HepG2 (cell line): ENCODE data around the gene ROMO1. TPM values are rescaled to one million over a fixed set of nuclear protein-coding genes. Genes with fewer than 3 reads are reported as not detected.

Experiments
- ATAC-seq: fragments of 200-7000 bp; cut with Tn5 transposase; 3 replicates; pipeline ENCODE4 v1.9.1; 2020; ENCODE audit warnings: mild to moderate bottlenecking, moderate library complexity
- BruUV-seq: library from RNA; stranded (reverse); fragments of 400-500 nt; replicated peaks from 2 replicates; lab custom pipeline; 2021; lab: Mats Ljungman, UMichigan
- CTCF ChIA-PET: fragments of 300-600 bp; formaldehyde crosslinking; extraction: SDS; loops from one replicate; lab custom pipeline; 2021; ENCODE audit warnings: low total read pairs, inconsistent platforms, low intra/inter-chr PET ratio; lab: Yijun Ruan, JAX
- POLR2A ChIA-PET: fragments of 350-600 bp; sonication (Branson Sonifier 250); formaldehyde crosslinking; loops from one replicate; lab custom pipeline; 2020; ENCODE audit warnings: antibody characterized with exemption, inconsistent platforms; lab: Yijun Ruan, JAX
- DNase-seq: peaks from one replicate; pipeline ENCODE4 v3.0.0-alpha.2; 2015; ENCODE audit warnings: low spot score
- FAIRE-seq: peaks from 3 replicates; lab custom pipeline; 2011; peaks lifted over from hg19 to GRCh38; lab: Jason Lieb, UNC
- H2AFZ ChIP-seq: one replicate; pipeline ENCODE4 v1.6.1; 2011; ENCODE audit warnings: low read length, inconsistent platforms
- H3K27ac ChIP-seq: fragments of 300-600 bp; 3 replicates; pipeline ENCODE4 v1.8.0; 2011; ENCODE audit warnings: mixed run types, mild to moderate bottlenecking, mixed read lengths, low read length, inconsistent platforms; ENCODE audit not compliant: insufficient read depth; ENCODE audit errors: extremely low read length
- H3K27me3 ChIP-seq, 2 experiments: fragments of 200-600 bp in 1 of 2; 2 replicates in 1 of 2; 3 replicates in 1 of 2; pipeline versions ENCODE4 v1.6.0 to v1.8.0; 2011; ENCODE audit warnings: low read length in 2 of 2, mild to moderate bottlenecking in 2 of 2, moderate library complexity in 2 of 2, inconsistent platforms in 1 of 2; ENCODE audit not compliant: insufficient read depth in 2 of 2, control insufficient read depth in 1 of 2
- H3K36me3 ChIP-seq, 2 experiments: fragments of 200-600 bp in 1 of 2; replicated peaks in 1 of 2; 2 replicates in 1 of 2; 3 replicates in 1 of 2; pipeline versions ENCODE4 v1.5.1 to v1.8.0; 2011; ENCODE audit warnings: low read length in 2 of 2, inconsistent platforms in 1 of 2; ENCODE audit not compliant: insufficient read depth in 2 of 2, control insufficient read depth in 1 of 2
- H3K4me1 ChIP-seq: 2 replicates; pipeline ENCODE4 v1.5.1; 2012; ENCODE audit warnings: low read length, inconsistent platforms; ENCODE audit not compliant: insufficient read depth
- H3K4me2 ChIP-seq: 2 replicates; pipeline ENCODE4 v1.6.0; 2011; ENCODE audit warnings: low read depth, low read length, inconsistent platforms
- H3K4me3 ChIP-seq, 3 experiments: fragments of 200-600 bp in 1 of 3; sonication (generic), shearing (Covaris generic) in 1 of 3; replicated peaks in 1 of 3; 2 replicates each; pipeline ENCODE4 v1.5.1; 2011 to 2016; ENCODE audit warnings: low read length in 3 of 3, inconsistent platforms in 2 of 3, low read depth in 2 of 3, mild to moderate bottlenecking in 2 of 3, control low read depth in 1 of 3, mixed read lengths in 1 of 3; ENCODE audit not compliant: insufficient read depth in 1 of 3
- H3K79me2 ChIP-seq: one replicate; pipeline ENCODE4 v1.6.1; 2011; ENCODE audit warnings: low read length, inconsistent platforms; ENCODE audit not compliant: insufficient read depth
- H3K9ac ChIP-seq: 2 replicates; pipeline ENCODE4 v1.6.0; 2011; ENCODE audit warnings: mild to moderate bottlenecking, low read depth, low read length, inconsistent platforms; ENCODE audit not compliant: insufficient read depth
- H3K9me3 ChIP-seq: 2 replicates; pipeline ENCODE4 v1.5.1; 2012; ENCODE audit warnings: mild to moderate bottlenecking, low read length
- H4K20me1 ChIP-seq: 2 replicates; pipeline ENCODE4 v1.6.0; 2011; ENCODE audit warnings: inconsistent platforms, mild to moderate bottlenecking, low read length, moderate library complexity; ENCODE audit not compliant: insufficient read depth
- ASH2L ChIP-seq: fragments of 300-600, 200-600 bp; sonication (generic); IDR thresholded peaks from 2 replicates; pipeline ENCODE4 v1.7.0; 2017; ENCODE audit warnings: low read depth, mild to moderate bottlenecking, moderate library complexity, mixed read lengths, low read length; ENCODE audit not compliant: insufficient read length
- FOXA1 ChIP-seq, 2 experiments: fragments of 450-650 bp in 1 of 2; sonication (generic) in 1 of 2; formaldehyde crosslinking in 1 of 2; IDR thresholded peaks; 2 replicates each; pipeline versions ENCODE4 v1.4.0 to v1.6.1; 2016 to 2020; ENCODE audit warnings: missing genetic modification reagents in 1 of 2
- KDM6A ChIP-seq: IDR thresholded peaks from 2 replicates; pipeline ENCODE4 v1.6.1; 2016; ENCODE audit warnings: low read depth
- MEIS1 ChIP-seq: sonication (generic); formaldehyde crosslinking; IDR thresholded peaks from 2 replicates; pipeline ENCODE4 v1.9.0; 2021; ENCODE audit warnings: mild to moderate bottlenecking, missing genetic modification reagents, moderate library complexity, borderline replicate concordance
- MIER3 ChIP-seq: IDR thresholded peaks from 2 replicates; pipeline ENCODE4 v1.6.1; 2016; ENCODE audit warnings: missing compliant biosample characterization, borderline replicate concordance
- RBFOX2 ChIP-seq: fragments of 200-400 bp; formaldehyde crosslinking; IDR thresholded peaks from 2 replicates; pipeline ENCODE4 v1.6.1; 2017; ENCODE audit warnings: low read depth, mild to moderate bottlenecking, low read length
- SAP130 ChIP-seq: IDR thresholded peaks from 2 replicates; pipeline ENCODE4 v1.6.1; 2016; ENCODE audit warnings: low read depth
- THAP7 ChIP-seq: sonication (generic); formaldehyde crosslinking; IDR thresholded peaks from 2 replicates; pipeline ENCODE4 v1.8.1; 2023; ENCODE audit warnings: mild to moderate bottlenecking, missing genetic modification reagents
- ZFP91 ChIP-seq: sonication (generic); formaldehyde crosslinking; IDR thresholded peaks from 2 replicates; pipeline ENCODE4 v1.9.0; 2022; ENCODE audit warnings: missing genetic modification reagents, mild to moderate bottlenecking, borderline replicate concordance
- WGBS: methylation state at CpG from one replicate; pipeline ENCODE4 v1.1.6; 2017; ENCODE audit warnings: low lambda C conversion rate; 5-methylcytosine and 5-hydroxymethylcytosine counted together
- in situ Hi-C: cut with HindIII; loops from 2 replicates; pipeline ENCODE4 v1.10.0; 2017; ENCODE audit warnings: low pct_unique_long_range_greater_than_20kb; ENCODE audit not compliant: extremely low pct_ligation_motif_present
- intact Hi-C: fragments of 100-400 bp; cut with micrococcal nuclease; formaldehyde crosslinking; loops from one replicate; pipeline ENCODE4 v1.10.0; 2022; ENCODE audit not compliant: unreplicated experiment
- polyA plus RNA-seq, 8 experiments: library from polyadenylated mRNA; depleted of rRNA in 3 of 8; stranded (reverse) in 7 of 8; unstranded in 1 of 8; fragments of >200 nt; fragmentation: Illumina TruSeq in 4 of 8; extraction: Trizol in 4 of 8; gene quantifications; 2 replicates each; pipeline versions ENCODE4 v1.2.1 to v1.2.3, GENCODE V29; 2011 to 2016; ENCODE audit warnings: low read depth in 4 of 8, missing spikeins in 1 of 8, mixed read lengths in 1 of 8; ENCODE audit not compliant: insufficient read depth in 1 of 8
- total RNA-seq, 5 experiments: library from RNA; depleted of rRNA; stranded (reverse); fragments of >200 nt; fragmentation: Illumina TruSeq; extraction: Trizol; gene quantifications; 2 replicates each; pipeline ENCODE4 v1.2.3, GENCODE V29; 2016; ENCODE audit warnings: low read depth in 1 of 5
- TF ChIP-seq, protein P1 (sequence below): sonication (generic); formaldehyde crosslinking; IDR thresholded peaks from 2 replicates; pipeline ENCODE4 v1.4.0; 2020; ENCODE audit warnings: missing genetic modification reagents

The ROMO1 gene
- total and polyA plus RNA-seq, 2 of the 13 experiments (the other 11 are each of a cell fraction or from before 2014, with no cell fraction given), result 636 to 755 TPM

- TF ChIP-seq ZFP91 (CRISPR knock-in tag) (no peak), SAP130 (CRISPR knock-in tag) (peak; percentile 12; the same call in 1 of the 2 replicates), MEIS1 (CRISPR knock-in tag) (no peak), KDM6A (CRISPR knock-in tag) (no peak), THAP7 (no peak), FOXA1 (IDR thresholded peaks at IDR 0.05) (no peak), FOXA1 (CRISPR knock-in tag; IDR thresholded peaks at IDR 0.05) (no peak), ASH2L (peak; percentile 5)
Measured at GRCh38 chr20:35661053-35661452, 38.2 kb upstream of the ROMO1 start (continued).

GRCh38 chr20:35661908-35662307 lies 37.3 kb upstream of the ROMO1 start:
- no peak overlapping the region for H2AFZ ChIP-seq
- CTCF ChIA-PET, result no interaction called here
- H3K9me3 ChIP-seq, result no peaks in the 10 kb centered on the region
- FAIRE-seq (no peak), ATAC-seq (no peak)
- H3K9ac ChIP-seq, result peak overlapping the region; percentile 99
- peak overlapping the region; percentile 10 for H3K27ac ChIP-seq
- in situ Hi-C loops (loop anchor here (5.0 kb wide), 1 partner anchor 45 kb away; the partner anchor contains the start of gene SPAG4), intact Hi-C loops (no loop called here)
- H3K4me1 ChIP-seq, result peaks cover 64% of the 10 kb centered on the region
- H3K4me3 ChIP-seq, result peak overlapping the region; percentile 76 to 99 (median 79); a peak in 5 of 6 replicates
- BruUV-seq, result no TSS peak
- H3K27me3 ChIP-seq, result no peaks in the 10 kb centered on the region; a peak in 1 of 5 replicates
- H3K79me2 ChIP-seq, result peaks cover 78% of the 10 kb centered on the region
- peaks cover 70% of the 10 kb centered on the region for H4K20me1 ChIP-seq
- no peak for TF ChIP-seq MIER3 (CRISPR knock-in tag)
- 0 out of 2 replicates have a peak, but pooled peaks have one; percentile 46 for TF ChIP-seq RBFOX2
- TF ChIP-seq, protein P1, sequence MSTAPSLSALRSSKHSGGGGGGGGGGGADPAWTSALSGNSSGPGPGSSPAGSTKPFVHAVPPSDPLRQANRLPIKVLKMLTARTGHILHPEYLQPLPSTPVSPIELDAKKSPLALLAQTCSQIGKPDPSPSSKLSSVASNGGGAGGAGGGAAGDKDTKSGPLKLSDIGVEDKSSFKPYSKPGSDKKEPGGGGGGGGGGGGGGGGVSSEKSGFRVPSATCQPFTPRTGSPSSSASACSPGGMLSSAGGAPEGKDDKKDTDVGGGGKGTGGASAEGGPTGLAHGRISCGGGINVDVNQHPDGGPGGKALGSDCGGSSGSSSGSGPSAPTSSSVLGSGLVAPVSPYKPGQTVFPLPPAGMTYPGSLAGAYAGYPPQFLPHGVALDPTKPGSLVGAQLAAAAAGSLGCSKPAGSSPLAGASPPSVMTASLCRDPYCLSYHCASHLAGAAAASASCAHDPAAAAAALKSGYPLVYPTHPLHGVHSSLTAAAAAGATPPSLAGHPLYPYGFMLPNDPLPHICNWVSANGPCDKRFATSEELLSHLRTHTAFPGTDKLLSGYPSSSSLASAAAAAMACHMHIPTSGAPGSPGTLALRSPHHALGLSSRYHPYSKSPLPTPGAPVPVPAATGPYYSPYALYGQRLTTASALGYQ (CRISPR knock-in tag), result 0 out of 2 replicates have a peak, but pooled peaks have one; percentile 24
- TF ChIP-seq, all 625 proteins: peak for 2
- no peak for DNase-seq
- POLR2A ChIA-PET, result interaction anchor here (2.5 kb wide), 1 partner anchor 81 kb away, joined by 20 read pairs; the partner anchor contains the start of gene RBM39
- 34% methylated on average over 3 of the region's 3 CpGs for WGBS
- H3K4me2 ChIP-seq, result peak overlapping the region; percentile 95
- H3K36me3 ChIP-seq, result peaks cover 0 to 7% of the 10 kb centered on the region in 2 experiments; a peak in 3 of 5 replicates
